ENCODE measurements around the gene RNF7. TPM values are rescaled to one million over a fixed set of nuclear protein-coding genes. Genes with fewer than 3 reads are reported as not detected.
A peak's percentile ranks its signal among the peaks of the same experiment; 100 is the strongest.

Gene RNF7
- total and polyA plus RNA-seq, 2 donors (not counting 3 experiments of a cell fraction or from before 2014, with no cell fraction given) = 120 to 136 TPM

DNA sequence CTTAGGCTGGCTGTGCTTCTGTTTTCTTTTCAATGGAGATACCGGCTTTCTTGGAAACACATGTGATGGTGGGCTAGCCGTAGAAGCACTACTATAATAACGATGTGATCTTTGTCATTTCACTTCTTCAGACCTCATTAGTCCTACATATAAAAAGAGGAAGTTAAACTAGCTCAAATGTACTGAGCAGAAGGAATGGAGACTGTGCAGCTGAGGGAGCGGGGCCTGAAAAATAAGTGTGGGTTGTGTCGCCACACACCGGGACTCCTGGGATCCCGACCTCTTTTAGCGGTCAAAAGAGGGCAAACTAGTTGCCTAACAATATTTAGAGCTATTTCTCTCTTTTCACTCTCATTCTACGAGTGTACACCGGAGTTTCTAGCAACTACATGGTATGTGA lies 1.0 kb upstream of the RNF7 start:
- peaks cover 0 to 2% of the 10 kb centered on the region in 2 experiments for H3K27me3 ChIP-seq (ENCODE audit: control insufficient read depth in 2 of 2, insufficient read depth in 2 of 2, low read length in 2 of 2)
- FAIRE-seq = no peak
- ChIA-PET POLR2A (no interaction called here), CTCF (interaction anchor here (5.0 kb wide), 1 partner anchor 176 kb away, joined by 48 read pairs; no protein-coding TSS in a partner anchor)
- H3K36me3 ChIP-seq (ENCODE audit: control insufficient read depth in 2 of 2, extremely low read depth in 1 of 2, insufficient read depth in 2 of 2, low read length in 2 of 2) = peaks cover 0 to 3% of the 10 kb centered on the region in 2 experiments
- BruUV-seq (replicated peaks) = no TSS peak
- peaks cover 4% of the 10 kb centered on the region for H4K20me1 ChIP-seq (replicated peaks; ENCODE audit: control insufficient read depth, extremely low read depth, insufficient read depth, low read length)
- H3K9me1 ChIP-seq (replicated peaks; ENCODE audit: control insufficient read depth, extremely low read depth, insufficient read depth, low read length) = no peaks in the 10 kb centered on the region
- no peak for DNase-seq (ENCODE audit: low read depth, low spot score)
- peak overlapping the region; percentile 27 for H2AFZ ChIP-seq (ENCODE audit: low read depth, low read length)
- intact Hi-C loops (cut with micrococcal nuclease) (loop anchor here (5.0 kb wide), 1 partner anchor 540 kb away; no protein-coding TSS in a partner anchor), dilution Hi-C loops (cut with MboI; ENCODE audit: extremely low pct_ligation_motif_present, low sequenced_read_pairs) (no loop called here)
- no peak overlapping the region for H3K4me2 ChIP-seq (ENCODE audit: insufficient read depth, low read length)
- H3K4me1 ChIP-seq (ENCODE audit: control insufficient read depth, extremely low read depth, insufficient read depth, low read length) = peaks cover 19% of the 10 kb centered on the region
- TF ChIP-seq, protein P1, sequence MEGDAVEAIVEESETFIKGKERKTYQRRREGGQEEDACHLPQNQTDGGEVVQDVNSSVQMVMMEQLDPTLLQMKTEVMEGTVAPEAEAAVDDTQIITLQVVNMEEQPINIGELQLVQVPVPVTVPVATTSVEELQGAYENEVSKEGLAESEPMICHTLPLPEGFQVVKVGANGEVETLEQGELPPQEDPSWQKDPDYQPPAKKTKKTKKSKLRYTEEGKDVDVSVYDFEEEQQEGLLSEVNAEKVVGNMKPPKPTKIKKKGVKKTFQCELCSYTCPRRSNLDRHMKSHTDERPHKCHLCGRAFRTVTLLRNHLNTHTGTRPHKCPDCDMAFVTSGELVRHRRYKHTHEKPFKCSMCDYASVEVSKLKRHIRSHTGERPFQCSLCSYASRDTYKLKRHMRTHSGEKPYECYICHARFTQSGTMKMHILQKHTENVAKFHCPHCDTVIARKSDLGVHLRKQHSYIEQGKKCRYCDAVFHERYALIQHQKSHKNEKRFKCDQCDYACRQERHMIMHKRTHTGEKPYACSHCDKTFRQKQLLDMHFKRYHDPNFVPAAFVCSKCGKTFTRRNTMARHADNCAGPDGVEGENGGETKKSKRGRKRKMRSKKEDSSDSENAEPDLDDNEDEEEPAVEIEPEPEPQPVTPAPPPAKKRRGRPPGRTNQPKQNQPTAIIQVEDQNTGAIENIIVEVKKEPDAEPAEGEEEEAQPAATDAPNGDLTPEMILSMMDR (IDR thresholded peaks at IDR 0.05; ENCODE audit: extremely low read depth in 1 of 2, insufficient read depth in 1 of 2, low read depth in 1 of 2, low read length in 2 of 2) = no peak
- no peak for TF ChIP-seq EZH2 (IDR thresholded peaks at IDR 0.05; ENCODE audit: borderline replicate concordance, low read depth, low read length, severe bottlenecking)
- no peak for TF ChIP-seq JUN (IDR thresholded peaks at IDR 0.05; ENCODE audit: borderline replicate concordance, insufficient read depth, insufficient read length, low read depth)
- TF ChIP-seq, protein P2, sequence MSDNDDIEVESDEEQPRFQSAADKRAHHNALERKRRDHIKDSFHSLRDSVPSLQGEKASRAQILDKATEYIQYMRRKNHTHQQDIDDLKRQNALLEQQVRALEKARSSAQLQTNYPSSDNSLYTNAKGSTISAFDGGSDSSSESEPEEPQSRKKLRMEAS (IDR thresholded peaks at IDR 0.05; ENCODE audit: insufficient read depth, insufficient read length) = no peak
- TF ChIP-seq MYC (IDR thresholded peaks at IDR 0.05; ENCODE audit: low read depth, low read length) = no peak
- TF ChIP-seq POLR2A (IDR thresholded peaks at IDR 0.05; ENCODE audit: low read depth, low read length) = no peak
- no peak for TF ChIP-seq POLR2AphosphoS5 (IDR thresholded peaks at IDR 0.05; ENCODE audit: insufficient read depth, low read depth, low read length)
- no peak for TF ChIP-seq FOS (IDR thresholded peaks at IDR 0.05; ENCODE audit: borderline replicate concordance, insufficient read depth, low read length)
- TF ChIP-seq GATA2 (IDR thresholded peaks at IDR 0.05; ENCODE audit: insufficient read depth, insufficient read length, low read depth, low read length) = no peak
- no peak overlapping the region for H3K4me3 ChIP-seq (replicated peaks in 1 of 3; ENCODE audit: insufficient read depth in 1 of 3, low read depth in 1 of 3, low read length in 3 of 3)
- no peak overlapping the region for H3K9ac ChIP-seq (replicated peaks; ENCODE audit: extremely low read depth, insufficient read depth, low read length)
- peaks cover 37% of the 10 kb centered on the region for H3K79me2 ChIP-seq (ENCODE audit: control insufficient read depth, insufficient read depth, low read length)
- H3K27ac ChIP-seq (ENCODE audit: insufficient read depth, low read depth, low read length) = no peak overlapping the region
- H3K9me3 ChIP-seq (replicated peaks; ENCODE audit: control insufficient read depth, insufficient read depth, low read length) = no peaks in the 10 kb centered on the region
